ENCODE measurements around the gene PDE1A. TPM values are rescaled to one million over a fixed set of nuclear protein-coding genes. Genes with fewer than 3 reads are reported as not detected.

The PDE1A gene
- total and polyA plus RNA-seq, 4 donors = 0.64 to 5.2 (median 1.7) TPM

DNA sequence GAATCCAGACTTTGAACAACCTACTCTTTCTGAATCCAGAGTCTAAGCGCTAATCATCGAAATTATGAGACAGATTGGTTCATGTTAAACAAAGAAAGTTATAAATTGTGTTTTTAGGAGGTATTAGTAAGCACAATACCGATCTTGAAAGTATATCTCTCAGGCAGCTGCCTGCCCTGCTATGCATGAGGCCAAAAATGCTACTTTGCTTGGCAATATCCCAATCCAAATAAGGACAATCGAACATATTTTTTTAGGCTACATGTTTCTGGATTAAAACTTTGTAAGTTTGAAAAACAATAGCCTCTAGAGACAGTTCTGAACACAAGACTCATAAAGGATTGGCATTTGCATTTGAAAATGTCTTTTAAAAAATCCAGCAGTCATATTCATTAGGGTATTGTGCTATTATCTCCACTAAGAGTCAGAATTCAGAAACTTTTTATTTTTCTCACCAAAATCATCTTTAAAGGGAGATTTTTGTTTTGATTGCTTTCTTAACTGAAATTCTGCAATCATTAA is 167.1 kb downstream of the PDE1A start:
- DNase-seq (ENCODE audit: low spot score) = no peak
- Histone ChIP-seq H3K36me3 (ENCODE audit: control insufficient read depth in 4 of 4, insufficient read depth in 3 of 4, low read depth in 1 of 4, low read length in 3 of 4) (no peaks in the 10 kb centered on the region), H3K27me3 (ENCODE audit: control insufficient read depth in 4 of 4, insufficient read depth in 4 of 4, low read length in 3 of 4) (peaks cover 0 to 4% (median 0%) of the 10 kb centered on the region in 4 donors), H3K9ac (ENCODE audit: low read depth in 1 of 2, low read length in 2 of 2) (no peak overlapping the region), H3K27ac (ENCODE audit: low read depth in 1 of 2, low read length in 2 of 2) (no peak overlapping the region), H3K4me3 (ENCODE audit: low read depth in 1 of 3, low read length in 3 of 3) (no peak overlapping the region), H3K9me3 (ENCODE audit: control insufficient read depth in 4 of 4, low read length in 3 of 4) (no peaks in the 10 kb centered on the region), H3K4me1 (ENCODE audit: control insufficient read depth in 4 of 4, insufficient read depth in 4 of 4, low read length in 3 of 4) (no peaks in the 10 kb centered on the region)
- no peak for TF ChIP-seq TAF1 (conservative IDR thresholded peaks at IDR 0.05)
- 64% methylated on average over 4 of the region's 4 CpGs for WGBS

DNA sequence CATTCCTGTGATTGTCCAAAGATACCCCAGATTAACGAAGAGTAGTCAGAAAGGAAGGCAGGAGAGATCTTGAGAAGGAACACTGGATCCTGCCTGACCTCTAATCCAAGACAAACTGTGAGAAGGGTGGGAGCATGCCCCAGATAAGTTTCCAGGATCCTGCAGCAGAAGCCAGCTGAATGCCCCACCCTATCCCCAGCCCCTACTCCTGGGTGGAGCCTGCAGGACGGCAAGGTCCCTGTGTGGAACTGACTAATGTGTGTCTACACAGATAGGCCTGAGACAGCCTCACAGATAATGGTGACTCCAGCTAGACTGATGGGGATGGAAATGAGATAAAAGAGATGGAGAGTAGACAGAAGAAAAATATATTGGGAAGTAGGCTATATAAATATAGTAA is 174.3 kb downstream of the PDE1A start:
- no peak overlapping the region for H3K27ac ChIP-seq (ENCODE audit: low read depth in 1 of 2, low read length in 2 of 2)
- H3K27me3 ChIP-seq (ENCODE audit: control insufficient read depth in 4 of 4, insufficient read depth in 4 of 4, low read length in 3 of 4) = no peaks in the 10 kb centered on the region
- H3K36me3 ChIP-seq (ENCODE audit: control insufficient read depth in 4 of 4, insufficient read depth in 3 of 4, low read depth in 1 of 4, low read length in 3 of 4) = no peaks in the 10 kb centered on the region
- WGBS = 47% methylated on average over 2 of the region's 2 CpGs
- TF ChIP-seq EGR1 (IDR thresholded peaks at IDR 0.05; ENCODE audit: low read depth in 2 of 2) (no peak), FOXA1 (IDR thresholded peaks at IDR 0.05) (no peak), GABPA (IDR thresholded peaks at IDR 0.05 in 1 of 2, conservative IDR thresholded peaks at IDR 0.05 in 1 of 2) (no peak), JUND (IDR thresholded peaks at IDR 0.05) (no peak), HNF4G (IDR thresholded peaks at IDR 0.05) (no peak), SP1 (IDR thresholded peaks at IDR 0.05) (no peak), RAD21 (IDR thresholded peaks at IDR 0.05) (no peak), NR2F2 (IDR thresholded peaks at IDR 0.05) (no peak), TAF1 (conservative IDR thresholded peaks at IDR 0.05) (no peak), FOXA2 (IDR thresholded peaks at IDR 0.05) (no peak), HNF4A (conservative IDR thresholded peaks at IDR 0.05) (no peak), YY1 (IDR thresholded peaks at IDR 0.05) (no peak), RXRA (IDR thresholded peaks at IDR 0.05) (no peak)
- TF ChIP-seq, protein P1, sequence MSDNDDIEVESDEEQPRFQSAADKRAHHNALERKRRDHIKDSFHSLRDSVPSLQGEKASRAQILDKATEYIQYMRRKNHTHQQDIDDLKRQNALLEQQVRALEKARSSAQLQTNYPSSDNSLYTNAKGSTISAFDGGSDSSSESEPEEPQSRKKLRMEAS (IDR thresholded peaks at IDR 0.05) = no peak
- TF ChIP-seq, protein P2, sequence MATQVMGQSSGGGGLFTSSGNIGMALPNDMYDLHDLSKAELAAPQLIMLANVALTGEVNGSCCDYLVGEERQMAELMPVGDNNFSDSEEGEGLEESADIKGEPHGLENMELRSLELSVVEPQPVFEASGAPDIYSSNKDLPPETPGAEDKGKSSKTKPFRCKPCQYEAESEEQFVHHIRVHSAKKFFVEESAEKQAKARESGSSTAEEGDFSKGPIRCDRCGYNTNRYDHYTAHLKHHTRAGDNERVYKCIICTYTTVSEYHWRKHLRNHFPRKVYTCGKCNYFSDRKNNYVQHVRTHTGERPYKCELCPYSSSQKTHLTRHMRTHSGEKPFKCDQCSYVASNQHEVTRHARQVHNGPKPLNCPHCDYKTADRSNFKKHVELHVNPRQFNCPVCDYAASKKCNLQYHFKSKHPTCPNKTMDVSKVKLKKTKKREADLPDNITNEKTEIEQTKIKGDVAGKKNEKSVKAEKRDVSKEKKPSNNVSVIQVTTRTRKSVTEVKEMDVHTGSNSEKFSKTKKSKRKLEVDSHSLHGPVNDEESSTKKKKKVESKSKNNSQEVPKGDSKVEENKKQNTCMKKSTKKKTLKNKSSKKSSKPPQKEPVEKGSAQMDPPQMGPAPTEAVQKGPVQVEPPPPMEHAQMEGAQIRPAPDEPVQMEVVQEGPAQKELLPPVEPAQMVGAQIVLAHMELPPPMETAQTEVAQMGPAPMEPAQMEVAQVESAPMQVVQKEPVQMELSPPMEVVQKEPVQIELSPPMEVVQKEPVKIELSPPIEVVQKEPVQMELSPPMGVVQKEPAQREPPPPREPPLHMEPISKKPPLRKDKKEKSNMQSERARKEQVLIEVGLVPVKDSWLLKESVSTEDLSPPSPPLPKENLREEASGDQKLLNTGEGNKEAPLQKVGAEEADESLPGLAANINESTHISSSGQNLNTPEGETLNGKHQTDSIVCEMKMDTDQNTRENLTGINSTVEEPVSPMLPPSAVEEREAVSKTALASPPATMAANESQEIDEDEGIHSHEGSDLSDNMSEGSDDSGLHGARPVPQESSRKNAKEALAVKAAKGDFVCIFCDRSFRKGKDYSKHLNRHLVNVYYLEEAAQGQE (IDR thresholded peaks at IDR 0.05) = no peak
- TF ChIP-seq, protein P3, sequence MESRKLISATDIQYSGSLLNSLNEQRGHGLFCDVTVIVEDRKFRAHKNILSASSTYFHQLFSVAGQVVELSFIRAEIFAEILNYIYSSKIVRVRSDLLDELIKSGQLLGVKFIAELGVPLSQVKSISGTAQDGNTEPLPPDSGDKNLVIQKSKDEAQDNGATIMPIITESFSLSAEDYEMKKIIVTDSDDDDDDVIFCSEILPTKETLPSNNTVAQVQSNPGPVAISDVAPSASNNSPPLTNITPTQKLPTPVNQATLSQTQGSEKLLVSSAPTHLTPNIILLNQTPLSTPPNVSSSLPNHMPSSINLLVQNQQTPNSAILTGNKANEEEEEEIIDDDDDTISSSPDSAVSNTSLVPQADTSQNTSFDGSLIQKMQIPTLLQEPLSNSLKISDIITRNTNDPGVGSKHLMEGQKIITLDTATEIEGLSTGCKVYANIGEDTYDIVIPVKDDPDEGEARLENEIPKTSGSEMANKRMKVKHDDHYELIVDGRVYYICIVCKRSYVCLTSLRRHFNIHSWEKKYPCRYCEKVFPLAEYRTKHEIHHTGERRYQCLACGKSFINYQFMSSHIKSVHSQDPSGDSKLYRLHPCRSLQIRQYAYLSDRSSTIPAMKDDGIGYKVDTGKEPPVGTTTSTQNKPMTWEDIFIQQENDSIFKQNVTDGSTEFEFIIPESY (IDR thresholded peaks at IDR 0.05) = no peak
- TF ChIP-seq, protein P4, sequence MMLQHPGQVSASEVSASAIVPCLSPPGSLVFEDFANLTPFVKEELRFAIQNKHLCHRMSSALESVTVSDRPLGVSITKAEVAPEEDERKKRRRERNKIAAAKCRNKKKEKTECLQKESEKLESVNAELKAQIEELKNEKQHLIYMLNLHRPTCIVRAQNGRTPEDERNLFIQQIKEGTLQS (IDR thresholded peaks at IDR 0.05) = no peak
- TF ChIP-seq, protein P5, sequence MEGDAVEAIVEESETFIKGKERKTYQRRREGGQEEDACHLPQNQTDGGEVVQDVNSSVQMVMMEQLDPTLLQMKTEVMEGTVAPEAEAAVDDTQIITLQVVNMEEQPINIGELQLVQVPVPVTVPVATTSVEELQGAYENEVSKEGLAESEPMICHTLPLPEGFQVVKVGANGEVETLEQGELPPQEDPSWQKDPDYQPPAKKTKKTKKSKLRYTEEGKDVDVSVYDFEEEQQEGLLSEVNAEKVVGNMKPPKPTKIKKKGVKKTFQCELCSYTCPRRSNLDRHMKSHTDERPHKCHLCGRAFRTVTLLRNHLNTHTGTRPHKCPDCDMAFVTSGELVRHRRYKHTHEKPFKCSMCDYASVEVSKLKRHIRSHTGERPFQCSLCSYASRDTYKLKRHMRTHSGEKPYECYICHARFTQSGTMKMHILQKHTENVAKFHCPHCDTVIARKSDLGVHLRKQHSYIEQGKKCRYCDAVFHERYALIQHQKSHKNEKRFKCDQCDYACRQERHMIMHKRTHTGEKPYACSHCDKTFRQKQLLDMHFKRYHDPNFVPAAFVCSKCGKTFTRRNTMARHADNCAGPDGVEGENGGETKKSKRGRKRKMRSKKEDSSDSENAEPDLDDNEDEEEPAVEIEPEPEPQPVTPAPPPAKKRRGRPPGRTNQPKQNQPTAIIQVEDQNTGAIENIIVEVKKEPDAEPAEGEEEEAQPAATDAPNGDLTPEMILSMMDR (IDR thresholded peaks at IDR 0.05; ENCODE audit: low read depth, low read length, missing input control) = no peak
- H3K4me1 ChIP-seq (ENCODE audit: control insufficient read depth in 4 of 4, insufficient read depth in 4 of 4, low read length in 3 of 4) = no peaks in the 10 kb centered on the region
- no peaks in the 10 kb centered on the region for H3K9me3 ChIP-seq (ENCODE audit: control insufficient read depth in 4 of 4, low read length in 3 of 4)
- no peak for DNase-seq (ENCODE audit: low spot score)
- H3K9ac ChIP-seq (ENCODE audit: low read depth in 1 of 2, low read length in 2 of 2) = no peak overlapping the region
- no peak overlapping the region for H3K4me3 ChIP-seq (ENCODE audit: low read depth in 1 of 3, low read length in 3 of 3)
